Stimulated activated CD8-positive, alpha-beta memory T cell treated with anti-CD3 and anti-CD28 coated beads, Interleukin-12 subunit alpha, Interleukin-12 subunit beta, amount 100 ng/mL, for 24 hours (primary cell): ENCODE results near the gene NUP37.
A peak's percentile ranks its signal among the peaks of the same experiment; 100 is the strongest.
"Not testable (repeated sequence)": the region's sequence is repeated elsewhere in the genome, so short reads cannot be mapped to it uniquely, and the experiment has no call there.

Source experiments
- DNase-seq: peaks from one replicate; pipeline ENCODE4 v3.0.0-alpha.2; 2020; ENCODE audit errors: extremely low read depth

The NUP37 gene

GRCh38 chr12:102119674-102120563, at the start of gene NUP37, which contains the start of gene PARPBP:
Gene NUP37 (minus strand): TSS chr12:102120114. CDS start chr12:102118518, 1,596 bp downstream.
Gene PARPBP (plus strand): TSS chr12:102120183. CDS start chr12:102123889, 3,706 bp downstream.
- peak; percentile 80 for DNase-seq

- no peak for DNase-seq
Measured at GRCh38 chr12:102167821-102168604, 48.1 kb upstream of the NUP37 start.

GRCh38 chr12:102163383-102163782, 43.5 kb upstream of the NUP37 start:
- no peak for DNase-seq

- not testable (repeated sequence) for DNase-seq
Measured at GRCh38 chr12:102155206-102155605, 35.3 kb upstream of the NUP37 start.

- DNase-seq = not testable (repeated sequence)
Measured at GRCh38 chr12:102147062-102147587, 27.2 kb upstream of the NUP37 start.

GRCh38 chr12:102144221-102144620, 24.3 kb upstream of the NUP37 start:
- DNase-seq = no peak

- not testable (repeated sequence) for DNase-seq
Measured at GRCh38 chr12:102142866-102143373, 23.0 kb upstream of the NUP37 start.

- DNase-seq = not testable (repeated sequence)
Measured at GRCh38 chr12:102137619-102138018, 17.7 kb upstream of the NUP37 start.

- not testable (repeated sequence) for DNase-seq
Measured at GRCh38 chr12:102131442-102131841, 11.5 kb upstream of the NUP37 start.

- not testable (repeated sequence) for DNase-seq
Measured at GRCh38 chr12:102130720-102131119, 10.8 kb upstream of the NUP37 start.

GRCh38 chr12:102121328-102121727, 1.4 kb upstream of the NUP37 start:
- not testable (repeated sequence) for DNase-seq

- no peak for DNase-seq
Measured at GRCh38 chr12:102120886-102121285, 972 bp upstream of the NUP37 start.

GRCh38 chr12:102120564-102120873, 605 bp upstream of the NUP37 start:
- no peak for DNase-seq

GRCh38 chr12:102118874-102119273, 1.0 kb downstream of the NUP37 start:
- no peak for DNase-seq

GRCh38 chr12:102116392-102116791, 3.5 kb downstream of the NUP37 start:
- DNase-seq = no peak

- DNase-seq = no peak
Measured at GRCh38 chr12:102114212-102114611, 5.7 kb downstream of the NUP37 start.

GRCh38 chr12:102110782-102111181, 9.1 kb downstream of the NUP37 start:
- no peak for DNase-seq

- no peak for DNase-seq
Measured at GRCh38 chr12:102107970-102108369, 11.9 kb downstream of the NUP37 start.

GRCh38 chr12:102106905-102107304, 13.0 kb downstream of the NUP37 start:
- DNase-seq = no peak

- DNase-seq = no peak
Measured at GRCh38 chr12:102096855-102097254, 23.1 kb downstream of the NUP37 start.

- no peak for DNase-seq
Measured at GRCh38 chr12:102095677-102096263, 24.1 kb downstream of the NUP37 start.

- no peak for DNase-seq
Measured at GRCh38 chr12:102093319-102093718, 26.6 kb downstream of the NUP37 start.
